SK-N-SH (cell line): Measurements from ENCODE around the gene VSIG10L2. TPM values are rescaled to one million over a fixed set of nuclear protein-coding genes. Genes with fewer than 3 reads are reported as not detected.

Experiments
- CHD2 ChIP-seq: fragments of 150-350 bp; IDR thresholded peaks from 2 replicates; pipeline ENCODE4 v1.6.1; 2018; ENCODE audit warnings: low read length; ENCODE audit not compliant: partially characterized antibody
- EZH2phosphoT487 ChIP-seq: fragments of 200-600 bp; sonication (generic); IDR thresholded peaks from 2 replicates; pipeline ENCODE4 v1.6.1; 2017; ENCODE audit warnings: low read depth, mixed run types, mild to moderate bottlenecking, antibody characterized with exemption, moderate library complexity, borderline replicate concordance
- MEF2A ChIP-seq: IDR thresholded peaks from 2 replicates; pipeline ENCODE4 v1.4.0; 2012; ENCODE audit warnings: low read depth, borderline replicate concordance
- NFIC ChIP-seq: IDR thresholded peaks from 2 replicates; pipeline ENCODE4 v1.4.0; 2012; ENCODE audit warnings: borderline replicate concordance
- RAD21 ChIP-seq: IDR thresholded peaks from 2 replicates; pipeline ENCODE4 v1.6.1; 2012; ENCODE audit warnings: mild to moderate bottlenecking, low read length
- RCOR1 ChIP-seq: fragments of 150-350 bp; IDR thresholded peaks from 2 replicates; pipeline ENCODE4 v1.6.1; 2017; ENCODE audit warnings: antibody characterized with exemption, low read length
- SIN3A ChIP-seq: IDR thresholded peaks from 2 replicates; pipeline ENCODE4 v1.6.1; 2012; ENCODE audit warnings: low read depth, mild to moderate bottlenecking, low read length, moderate library complexity, borderline replicate concordance
- polyA plus RNA-seq, 3 experiments: library from polyadenylated mRNA; depleted of rRNA; stranded (reverse); fragments of >200 nt; gene quantifications; 2 replicates each; pipeline ENCODE4 v1.2.3, GENCODE V29; 2012
- TF ChIP-seq, protein P1 (sequence below): fragments of 200-600 bp; sonication (generic); IDR thresholded peaks from 2 replicates; pipeline ENCODE4 v1.6.1; 2017; ENCODE audit warnings: antibody characterized with exemption, mild to moderate bottlenecking, moderate library complexity
- TF ChIP-seq, protein P2 (sequence below): IDR thresholded peaks from 2 replicates; pipeline ENCODE4; 2012
- TF ChIP-seq, protein P3 (sequence below): IDR thresholded peaks from 2 replicates; pipeline ENCODE4 v1.6.1; 2012; ENCODE audit warnings: mild to moderate bottlenecking, low read depth, low read length, moderate library complexity
- TF ChIP-seq, protein P4 (sequence below): IDR thresholded peaks from 2 replicates; pipeline ENCODE4 v1.4.0; 2012; ENCODE audit warnings: low read depth, borderline replicate concordance
- TF ChIP-seq, protein P5 (sequence below): fragments of 150-350 bp; IDR thresholded peaks from 2 replicates; pipeline ENCODE4 v1.6.1; 2016; ENCODE audit warnings: mild to moderate bottlenecking, low read depth, low read length
- TF ChIP-seq, protein P6 (sequence below): fragments of 150-350 bp; IDR thresholded peaks from 2 replicates; pipeline ENCODE4 v1.6.1; 2017; ENCODE audit warnings: antibody characterized with exemption, low read length, low read depth, borderline replicate concordance

The VSIG10L2 gene
- polyA plus RNA-seq, 1 of the 3 experiments (the other 2 are of a cell fraction): 0.02 TPM

DNA sequence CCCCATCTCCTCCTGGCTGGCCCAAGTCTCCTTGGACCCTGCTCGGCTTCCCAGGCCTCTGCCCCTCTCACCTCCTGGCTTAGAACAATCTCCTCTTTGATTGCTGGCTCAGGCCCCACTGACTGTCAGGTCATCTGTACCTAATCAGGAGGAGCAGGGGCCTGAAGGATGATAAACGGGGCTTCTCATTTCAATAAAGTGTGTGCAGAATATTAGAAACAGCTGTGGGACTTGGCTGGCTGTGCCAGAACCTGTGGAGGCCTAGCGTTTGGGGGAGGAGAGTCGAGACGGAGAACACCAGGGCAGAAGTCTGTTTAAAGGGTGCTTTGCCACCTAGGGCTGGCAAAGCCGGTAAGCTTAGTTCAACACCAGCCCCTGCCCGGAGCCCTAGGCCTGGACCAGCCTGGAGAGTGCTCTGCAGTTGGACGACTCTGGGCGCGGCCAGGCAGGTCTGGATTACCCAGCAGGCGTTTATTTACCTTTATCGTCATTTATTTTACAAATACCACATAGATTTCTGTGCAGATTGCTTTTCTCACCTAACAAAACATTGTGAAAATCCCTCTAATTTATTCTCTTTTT is 10.1 kb upstream of the VSIG10L2 start (continued):
- TF ChIP-seq, protein P1, sequence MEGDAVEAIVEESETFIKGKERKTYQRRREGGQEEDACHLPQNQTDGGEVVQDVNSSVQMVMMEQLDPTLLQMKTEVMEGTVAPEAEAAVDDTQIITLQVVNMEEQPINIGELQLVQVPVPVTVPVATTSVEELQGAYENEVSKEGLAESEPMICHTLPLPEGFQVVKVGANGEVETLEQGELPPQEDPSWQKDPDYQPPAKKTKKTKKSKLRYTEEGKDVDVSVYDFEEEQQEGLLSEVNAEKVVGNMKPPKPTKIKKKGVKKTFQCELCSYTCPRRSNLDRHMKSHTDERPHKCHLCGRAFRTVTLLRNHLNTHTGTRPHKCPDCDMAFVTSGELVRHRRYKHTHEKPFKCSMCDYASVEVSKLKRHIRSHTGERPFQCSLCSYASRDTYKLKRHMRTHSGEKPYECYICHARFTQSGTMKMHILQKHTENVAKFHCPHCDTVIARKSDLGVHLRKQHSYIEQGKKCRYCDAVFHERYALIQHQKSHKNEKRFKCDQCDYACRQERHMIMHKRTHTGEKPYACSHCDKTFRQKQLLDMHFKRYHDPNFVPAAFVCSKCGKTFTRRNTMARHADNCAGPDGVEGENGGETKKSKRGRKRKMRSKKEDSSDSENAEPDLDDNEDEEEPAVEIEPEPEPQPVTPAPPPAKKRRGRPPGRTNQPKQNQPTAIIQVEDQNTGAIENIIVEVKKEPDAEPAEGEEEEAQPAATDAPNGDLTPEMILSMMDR: no peak
- TF ChIP-seq MEF2A (no peak), RAD21 (peak; percentile 31), NFIC (peak; percentile 91), EZH2phosphoT487 (no peak), CHD2 (peak; percentile 90), RCOR1 (peak; percentile 95), SIN3A (peak; percentile 79; the same call in 1 of the 2 replicates)
- TF ChIP-seq, protein P2, sequence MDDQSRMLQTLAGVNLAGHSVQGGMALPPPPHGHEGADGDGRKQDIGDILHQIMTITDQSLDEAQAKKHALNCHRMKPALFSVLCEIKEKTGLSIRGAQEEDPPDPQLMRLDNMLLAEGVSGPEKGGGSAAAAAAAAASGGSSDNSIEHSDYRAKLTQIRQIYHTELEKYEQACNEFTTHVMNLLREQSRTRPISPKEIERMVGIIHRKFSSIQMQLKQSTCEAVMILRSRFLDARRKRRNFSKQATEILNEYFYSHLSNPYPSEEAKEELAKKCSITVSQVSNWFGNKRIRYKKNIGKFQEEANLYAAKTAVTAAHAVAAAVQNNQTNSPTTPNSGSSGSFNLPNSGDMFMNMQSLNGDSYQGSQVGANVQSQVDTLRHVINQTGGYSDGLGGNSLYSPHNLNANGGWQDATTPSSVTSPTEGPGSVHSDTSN: peak; percentile 94
- TF ChIP-seq, protein P3, sequence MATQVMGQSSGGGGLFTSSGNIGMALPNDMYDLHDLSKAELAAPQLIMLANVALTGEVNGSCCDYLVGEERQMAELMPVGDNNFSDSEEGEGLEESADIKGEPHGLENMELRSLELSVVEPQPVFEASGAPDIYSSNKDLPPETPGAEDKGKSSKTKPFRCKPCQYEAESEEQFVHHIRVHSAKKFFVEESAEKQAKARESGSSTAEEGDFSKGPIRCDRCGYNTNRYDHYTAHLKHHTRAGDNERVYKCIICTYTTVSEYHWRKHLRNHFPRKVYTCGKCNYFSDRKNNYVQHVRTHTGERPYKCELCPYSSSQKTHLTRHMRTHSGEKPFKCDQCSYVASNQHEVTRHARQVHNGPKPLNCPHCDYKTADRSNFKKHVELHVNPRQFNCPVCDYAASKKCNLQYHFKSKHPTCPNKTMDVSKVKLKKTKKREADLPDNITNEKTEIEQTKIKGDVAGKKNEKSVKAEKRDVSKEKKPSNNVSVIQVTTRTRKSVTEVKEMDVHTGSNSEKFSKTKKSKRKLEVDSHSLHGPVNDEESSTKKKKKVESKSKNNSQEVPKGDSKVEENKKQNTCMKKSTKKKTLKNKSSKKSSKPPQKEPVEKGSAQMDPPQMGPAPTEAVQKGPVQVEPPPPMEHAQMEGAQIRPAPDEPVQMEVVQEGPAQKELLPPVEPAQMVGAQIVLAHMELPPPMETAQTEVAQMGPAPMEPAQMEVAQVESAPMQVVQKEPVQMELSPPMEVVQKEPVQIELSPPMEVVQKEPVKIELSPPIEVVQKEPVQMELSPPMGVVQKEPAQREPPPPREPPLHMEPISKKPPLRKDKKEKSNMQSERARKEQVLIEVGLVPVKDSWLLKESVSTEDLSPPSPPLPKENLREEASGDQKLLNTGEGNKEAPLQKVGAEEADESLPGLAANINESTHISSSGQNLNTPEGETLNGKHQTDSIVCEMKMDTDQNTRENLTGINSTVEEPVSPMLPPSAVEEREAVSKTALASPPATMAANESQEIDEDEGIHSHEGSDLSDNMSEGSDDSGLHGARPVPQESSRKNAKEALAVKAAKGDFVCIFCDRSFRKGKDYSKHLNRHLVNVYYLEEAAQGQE: peak; percentile 61; the same call in 1 of the 2 replicates
- TF ChIP-seq, protein P4, sequence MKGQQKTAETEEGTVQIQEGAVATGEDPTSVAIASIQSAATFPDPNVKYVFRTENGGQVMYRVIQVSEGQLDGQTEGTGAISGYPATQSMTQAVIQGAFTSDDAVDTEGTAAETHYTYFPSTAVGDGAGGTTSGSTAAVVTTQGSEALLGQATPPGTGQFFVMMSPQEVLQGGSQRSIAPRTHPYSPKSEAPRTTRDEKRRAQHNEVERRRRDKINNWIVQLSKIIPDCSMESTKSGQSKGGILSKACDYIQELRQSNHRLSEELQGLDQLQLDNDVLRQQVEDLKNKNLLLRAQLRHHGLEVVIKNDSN: no peak
- TF ChIP-seq, protein P5, sequence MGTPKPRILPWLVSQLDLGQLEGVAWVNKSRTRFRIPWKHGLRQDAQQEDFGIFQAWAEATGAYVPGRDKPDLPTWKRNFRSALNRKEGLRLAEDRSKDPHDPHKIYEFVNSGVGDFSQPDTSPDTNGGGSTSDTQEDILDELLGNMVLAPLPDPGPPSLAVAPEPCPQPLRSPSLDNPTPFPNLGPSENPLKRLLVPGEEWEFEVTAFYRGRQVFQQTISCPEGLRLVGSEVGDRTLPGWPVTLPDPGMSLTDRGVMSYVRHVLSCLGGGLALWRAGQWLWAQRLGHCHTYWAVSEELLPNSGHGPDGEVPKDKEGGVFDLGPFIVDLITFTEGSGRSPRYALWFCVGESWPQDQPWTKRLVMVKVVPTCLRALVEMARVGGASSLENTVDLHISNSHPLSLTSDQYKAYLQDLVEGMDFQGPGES: no peak
- TF ChIP-seq, protein P6, sequence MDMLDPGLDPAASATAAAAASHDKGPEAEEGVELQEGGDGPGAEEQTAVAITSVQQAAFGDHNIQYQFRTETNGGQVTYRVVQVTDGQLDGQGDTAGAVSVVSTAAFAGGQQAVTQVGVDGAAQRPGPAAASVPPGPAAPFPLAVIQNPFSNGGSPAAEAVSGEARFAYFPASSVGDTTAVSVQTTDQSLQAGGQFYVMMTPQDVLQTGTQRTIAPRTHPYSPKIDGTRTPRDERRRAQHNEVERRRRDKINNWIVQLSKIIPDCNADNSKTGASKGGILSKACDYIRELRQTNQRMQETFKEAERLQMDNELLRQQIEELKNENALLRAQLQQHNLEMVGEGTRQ: no peak
